GM13977 (cell line): ENCODE data around the gene SLC35E1.

Source experiments
- DNase-seq: peaks from one replicate; pipeline ENCODE4 v3.0.0; 2012; ENCODE audit warnings: low spot score
- in situ Hi-C: fragments of 300-500 bp; cut with MboI; formaldehyde crosslinking; loops from one replicate; pipeline ENCODE4 v1.12.0; 2022; ENCODE audit warnings: low sequenced_read_pairs, low pct_unique_long_range_greater_than_20kb, mixed read lengths, inconsistent platforms; ENCODE audit not compliant: unreplicated experiment
- TF ChIP-seq, protein P1 (sequence below): IDR thresholded peaks from 2 replicates; pipeline ENCODE4 v1.5.1; 2012; ENCODE audit warnings: mild to moderate bottlenecking, control low read depth; ENCODE audit not compliant: insufficient read depth; ENCODE audit errors: extremely low read depth, missing control alignments

SLC35E1 gene

DNA sequence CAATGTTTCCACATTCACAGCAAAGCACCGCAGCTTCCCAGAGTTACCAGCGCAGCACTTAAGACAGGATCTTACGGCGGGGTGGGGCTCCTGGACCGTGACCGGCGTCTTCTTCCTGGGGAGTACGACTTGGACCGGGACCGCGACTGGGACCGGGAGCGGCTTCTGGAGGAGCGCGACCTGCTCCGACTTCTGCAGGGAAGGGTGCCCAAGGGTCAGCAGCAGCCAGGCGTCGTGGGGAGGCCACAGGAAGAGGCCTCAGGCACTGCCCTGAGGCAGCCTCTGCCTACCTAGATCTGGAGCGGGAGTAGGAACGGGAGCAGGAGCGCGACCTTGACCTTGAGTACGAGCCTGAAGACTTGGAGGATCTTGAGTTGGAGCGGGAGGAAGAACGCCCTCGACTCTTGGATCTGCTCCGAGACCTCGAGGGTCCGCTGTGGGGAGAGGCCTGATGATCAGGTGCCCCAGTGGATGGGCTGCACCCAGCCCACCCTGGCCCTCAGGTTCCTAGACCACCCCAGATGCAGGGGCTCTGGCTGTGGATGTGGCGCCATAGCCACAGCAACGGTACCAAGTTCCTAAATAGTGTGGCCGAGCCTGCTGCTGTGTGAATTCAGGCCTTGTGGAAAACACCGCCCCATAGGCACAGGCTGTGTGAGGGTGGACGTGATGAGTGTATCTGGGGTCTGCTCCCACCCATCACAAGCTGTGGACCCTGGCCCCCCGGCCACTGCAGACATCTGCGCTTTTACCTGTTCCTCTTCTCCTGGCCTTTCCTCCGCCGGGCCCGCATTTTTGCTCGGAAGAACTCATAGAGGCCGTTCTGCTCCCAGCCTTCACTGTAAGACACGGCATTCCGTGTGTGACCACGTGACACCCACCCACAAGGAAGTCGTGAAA, 51.9 kb downstream of the SLC35E1 start:
- in situ Hi-C loops, result no loop called here
- DNase-seq, result peak; percentile 23
- TF ChIP-seq, protein P1, sequence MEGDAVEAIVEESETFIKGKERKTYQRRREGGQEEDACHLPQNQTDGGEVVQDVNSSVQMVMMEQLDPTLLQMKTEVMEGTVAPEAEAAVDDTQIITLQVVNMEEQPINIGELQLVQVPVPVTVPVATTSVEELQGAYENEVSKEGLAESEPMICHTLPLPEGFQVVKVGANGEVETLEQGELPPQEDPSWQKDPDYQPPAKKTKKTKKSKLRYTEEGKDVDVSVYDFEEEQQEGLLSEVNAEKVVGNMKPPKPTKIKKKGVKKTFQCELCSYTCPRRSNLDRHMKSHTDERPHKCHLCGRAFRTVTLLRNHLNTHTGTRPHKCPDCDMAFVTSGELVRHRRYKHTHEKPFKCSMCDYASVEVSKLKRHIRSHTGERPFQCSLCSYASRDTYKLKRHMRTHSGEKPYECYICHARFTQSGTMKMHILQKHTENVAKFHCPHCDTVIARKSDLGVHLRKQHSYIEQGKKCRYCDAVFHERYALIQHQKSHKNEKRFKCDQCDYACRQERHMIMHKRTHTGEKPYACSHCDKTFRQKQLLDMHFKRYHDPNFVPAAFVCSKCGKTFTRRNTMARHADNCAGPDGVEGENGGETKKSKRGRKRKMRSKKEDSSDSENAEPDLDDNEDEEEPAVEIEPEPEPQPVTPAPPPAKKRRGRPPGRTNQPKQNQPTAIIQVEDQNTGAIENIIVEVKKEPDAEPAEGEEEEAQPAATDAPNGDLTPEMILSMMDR, result no peak

DNA sequence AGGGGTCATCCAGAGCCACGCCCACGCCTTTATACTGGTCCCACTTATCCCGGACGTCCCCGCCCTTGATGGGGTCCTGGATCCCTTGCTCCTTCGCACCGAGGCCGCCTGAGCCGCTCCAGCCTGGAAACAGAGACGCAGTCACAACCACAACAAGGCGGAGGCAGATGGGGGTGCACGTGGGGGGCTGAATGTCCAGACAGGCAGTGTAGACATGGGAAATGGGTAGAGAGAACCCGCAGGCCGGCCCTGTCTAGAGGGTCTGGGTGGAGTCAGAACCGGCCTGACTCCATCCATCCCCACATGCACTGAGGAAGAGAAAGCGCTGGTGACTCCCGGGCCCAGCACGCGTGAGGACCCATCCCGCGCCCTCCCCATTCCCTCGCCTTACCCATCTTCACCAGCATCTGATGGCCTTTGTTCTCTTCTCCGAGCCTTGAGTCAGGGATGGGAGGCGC, 53.0 kb downstream of the SLC35E1 start:
- TF ChIP-seq, protein P1, result no peak
- DNase-seq, result peak; percentile 32
- in situ Hi-C loops, result no loop called here

DNA sequence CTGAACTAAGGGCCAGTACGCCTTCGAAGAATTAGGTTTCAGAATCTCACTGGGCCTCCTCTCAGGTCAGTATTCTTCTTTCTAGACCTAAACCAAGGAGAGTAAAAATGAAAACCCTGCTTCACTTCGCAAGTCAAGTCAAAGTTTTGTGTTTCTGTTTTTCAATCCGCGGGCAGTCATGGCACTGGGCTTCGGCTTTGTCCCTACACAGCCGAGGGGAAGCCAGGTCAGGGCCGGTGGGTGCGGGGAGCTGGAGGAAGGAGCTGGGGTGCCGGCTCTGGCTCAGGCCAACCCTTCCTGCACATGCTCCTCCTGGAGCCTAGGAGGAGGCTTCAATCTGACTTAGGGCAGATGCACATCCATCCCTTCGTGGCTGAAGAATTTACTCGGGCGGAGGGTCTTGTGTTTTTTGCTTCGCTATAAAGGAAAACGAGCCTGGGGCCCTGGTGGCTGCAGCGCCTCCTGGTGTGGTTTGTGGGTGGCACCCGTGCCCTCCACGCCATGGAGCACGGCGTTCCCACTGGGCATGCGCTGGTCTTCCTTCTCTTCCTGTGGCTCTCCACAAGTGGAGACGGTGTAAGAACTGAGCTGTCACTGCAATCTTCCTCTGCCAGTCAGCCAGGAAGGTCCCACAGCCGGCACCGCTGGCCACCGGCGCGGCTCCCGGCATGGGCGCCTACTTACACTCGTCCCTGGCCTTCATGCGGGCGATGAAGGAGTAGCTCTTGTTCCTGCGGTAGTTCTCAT, 53.6 kb downstream of the SLC35E1 start:
- TF ChIP-seq, protein P1, result no peak
- in situ Hi-C loops, result no loop called here
- no peak for DNase-seq

DNA sequence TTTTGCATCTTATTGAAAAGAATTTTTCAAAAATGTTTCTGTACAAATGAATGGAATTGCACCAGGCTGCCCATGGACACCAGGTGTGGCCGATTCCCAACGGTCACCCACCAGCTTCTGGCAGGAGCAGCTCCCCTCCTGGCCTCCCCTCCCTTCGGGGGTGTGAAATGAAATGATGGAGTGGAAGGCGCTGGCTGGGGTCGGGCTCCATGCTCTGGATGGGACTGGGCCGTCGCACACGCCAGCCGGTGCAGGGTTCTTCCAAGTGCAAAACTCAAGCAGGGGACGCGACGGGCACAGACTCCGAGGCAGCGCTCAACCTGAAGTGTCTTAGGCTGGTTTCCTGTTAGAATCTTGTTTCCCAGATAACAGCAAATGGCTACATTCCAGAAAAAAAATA, 54.2 kb downstream of the SLC35E1 start:
- peak; percentile 24 for DNase-seq
- in situ Hi-C loops, result no loop called here
- TF ChIP-seq, protein P1, result no peak

DNA sequence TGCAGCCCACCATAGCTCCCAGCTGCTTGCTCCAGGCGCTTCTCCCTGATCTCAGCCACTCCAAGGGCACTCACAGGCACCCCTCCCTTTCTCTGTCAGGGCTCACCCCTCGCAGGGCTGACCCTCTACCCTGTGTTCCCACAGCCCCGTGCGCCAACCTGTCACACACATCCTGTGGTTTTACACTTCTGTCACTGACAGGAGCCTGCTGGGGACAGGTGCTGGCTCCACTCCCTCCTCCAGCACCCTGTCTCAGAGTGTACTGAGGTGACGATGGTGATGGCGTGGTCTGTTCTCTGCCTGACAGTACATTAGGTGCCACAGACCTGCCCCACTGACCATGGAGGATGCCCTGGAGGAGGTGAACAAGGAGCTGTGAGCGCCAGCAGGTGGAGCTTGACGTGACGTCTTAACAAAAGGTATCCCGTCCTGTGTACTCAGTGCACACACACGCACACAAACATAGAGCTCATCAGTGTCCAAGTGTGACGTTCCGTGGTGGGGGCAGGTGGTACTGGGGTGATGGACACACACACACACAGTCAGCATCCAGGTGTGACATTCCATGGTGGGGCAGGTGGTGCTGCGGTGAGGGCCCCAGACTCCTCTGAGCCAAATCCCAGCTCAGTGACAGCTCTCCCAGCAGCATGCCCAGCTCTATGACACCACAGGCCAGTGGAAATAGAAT, 55.1 kb downstream of the SLC35E1 start:
- TF ChIP-seq, protein P1, result no peak
- DNase-seq, result peak; percentile 21
- in situ Hi-C loops, result no loop called here

DNA sequence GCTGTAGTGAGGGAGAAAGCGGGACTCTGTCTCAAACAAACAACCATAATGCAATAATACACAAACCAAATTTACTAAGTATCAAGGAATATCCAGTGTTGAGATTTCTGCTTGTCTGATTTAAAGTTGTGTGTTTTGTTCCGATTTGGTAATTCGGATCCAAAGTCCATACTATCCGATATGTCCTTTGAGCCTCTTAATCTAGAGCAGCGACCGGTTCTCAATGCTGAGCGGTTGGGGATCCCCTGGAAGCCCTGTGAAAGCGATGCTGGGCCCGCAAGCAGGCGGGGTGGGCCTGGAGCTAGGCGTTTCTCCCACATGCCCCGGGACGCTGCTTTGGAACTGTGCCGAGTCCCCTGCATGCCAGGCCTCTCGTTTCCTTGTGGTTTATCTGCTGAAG, 55.8 kb downstream of the SLC35E1 start:
- DNase-seq, result peak; percentile 14
- in situ Hi-C loops, result no loop called here
- TF ChIP-seq, protein P1, result no peak
